ENCODE results near the gene PRPH.

GRCh38 chr12:49322367-49322707 lies 27.4 kb downstream of the PRPH start:
- TF ChIP-seq EZH2 (optimal IDR thresholded peaks at IDR 0.05; ENCODE audit: low read depth, low read length) (no peak), CTCF (IDR thresholded peaks at IDR 0.05; ENCODE audit: low read length) (no peak), EZH2phosphoT487 (IDR thresholded peaks at IDR 0.05; ENCODE audit: low read length) (no peak)

Measured in MM.1S (cell line).